HepG2 (cell line): Measurements from ENCODE around the gene KPNA4.

Experiments
- ELF1 ChIP-seq: sonication (generic); formaldehyde crosslinking; IDR thresholded peaks from 2 replicates; pipeline ENCODE4 v1.4.0; 2020; ENCODE audit warnings: missing genetic modification reagents
- HNRNPUL1 ChIP-seq: fragments of 200-400 bp; formaldehyde crosslinking; IDR thresholded peaks from 2 replicates; pipeline ENCODE4 v1.6.1; 2017; ENCODE audit warnings: low read depth, mild to moderate bottlenecking, low read length, moderate library complexity
- HOXA9 ChIP-seq: sonication (generic); formaldehyde crosslinking; IDR thresholded peaks from 2 replicates; pipeline ENCODE4 v1.8.1; 2022; ENCODE audit warnings: missing genetic modification reagents, mild to moderate bottlenecking, moderate library complexity, borderline replicate concordance
- JUNB ChIP-seq: sonication (generic); formaldehyde crosslinking; IDR thresholded peaks from 2 replicates; pipeline ENCODE4 v1.8.0; 2022; ENCODE audit warnings: missing genetic modification reagents, mild to moderate bottlenecking, borderline replicate concordance
- MED13 ChIP-seq: sonication (generic); formaldehyde crosslinking; IDR thresholded peaks from 2 replicates; pipeline ENCODE4 v1.5.0; 2020; ENCODE audit warnings: missing genetic modification reagents
- POLR2AphosphoS2 ChIP-seq: IDR thresholded peaks from 2 replicates; pipeline ENCODE4 v1.6.1; 2011; ENCODE audit warnings: low read depth, low read length, improper control_type of control experiment
- POLR2AphosphoS5 ChIP-seq: IDR thresholded peaks from 2 replicates; pipeline ENCODE4 v1.6.1; 2012; ENCODE audit warnings: low read depth, low read length
- SMC3 ChIP-seq: IDR thresholded peaks from 2 replicates; pipeline ENCODE4 v1.6.1; 2011; ENCODE audit warnings: low read length, improper control_type of control experiment
- TF ChIP-seq, protein P1 (sequence below): sonication (generic); formaldehyde crosslinking; IDR thresholded peaks from 2 replicates; pipeline ENCODE4 v1.5.0; 2020; ENCODE audit warnings: mild to moderate bottlenecking, missing genetic modification reagents, moderate library complexity

DNA sequence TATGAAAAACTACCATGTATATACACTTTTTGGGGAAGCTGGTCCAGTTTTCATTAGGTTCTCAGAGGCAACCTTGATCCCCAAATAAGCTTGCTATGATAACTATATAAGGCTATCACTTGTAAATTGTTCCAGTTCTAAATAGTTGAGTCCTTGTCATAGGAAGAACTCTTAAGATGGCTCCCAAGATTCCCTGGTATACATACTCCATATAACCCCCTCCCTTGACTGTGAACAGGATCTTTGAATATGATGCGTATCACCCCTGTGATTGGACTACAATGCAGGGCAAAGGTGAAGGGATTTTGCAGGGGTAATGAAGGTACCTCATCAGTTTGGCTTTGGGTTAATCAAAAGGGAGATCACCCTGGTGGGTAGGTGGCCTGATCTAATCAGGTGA, 67.2 kb downstream of the KPNA4 start:
- TF ChIP-seq MED13 = no peak
- no peak for TF ChIP-seq ELF1
- no peak for TF ChIP-seq POLR2AphosphoS2
- TF ChIP-seq HOXA9 (CRISPR knock-in tag) = no peak
- no peak for TF ChIP-seq JUNB (CRISPR knock-in tag)
- no peak for TF ChIP-seq POLR2AphosphoS5
- TF ChIP-seq SMC3 = no peak
- no peak for TF ChIP-seq HNRNPUL1
- TF ChIP-seq, protein P1, sequence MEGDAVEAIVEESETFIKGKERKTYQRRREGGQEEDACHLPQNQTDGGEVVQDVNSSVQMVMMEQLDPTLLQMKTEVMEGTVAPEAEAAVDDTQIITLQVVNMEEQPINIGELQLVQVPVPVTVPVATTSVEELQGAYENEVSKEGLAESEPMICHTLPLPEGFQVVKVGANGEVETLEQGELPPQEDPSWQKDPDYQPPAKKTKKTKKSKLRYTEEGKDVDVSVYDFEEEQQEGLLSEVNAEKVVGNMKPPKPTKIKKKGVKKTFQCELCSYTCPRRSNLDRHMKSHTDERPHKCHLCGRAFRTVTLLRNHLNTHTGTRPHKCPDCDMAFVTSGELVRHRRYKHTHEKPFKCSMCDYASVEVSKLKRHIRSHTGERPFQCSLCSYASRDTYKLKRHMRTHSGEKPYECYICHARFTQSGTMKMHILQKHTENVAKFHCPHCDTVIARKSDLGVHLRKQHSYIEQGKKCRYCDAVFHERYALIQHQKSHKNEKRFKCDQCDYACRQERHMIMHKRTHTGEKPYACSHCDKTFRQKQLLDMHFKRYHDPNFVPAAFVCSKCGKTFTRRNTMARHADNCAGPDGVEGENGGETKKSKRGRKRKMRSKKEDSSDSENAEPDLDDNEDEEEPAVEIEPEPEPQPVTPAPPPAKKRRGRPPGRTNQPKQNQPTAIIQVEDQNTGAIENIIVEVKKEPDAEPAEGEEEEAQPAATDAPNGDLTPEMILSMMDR = no peak
